Gastroesophageal sphincter (tissue), 4 donors: ENCODE results near the gene WDFY1. TPM values are rescaled to one million over a fixed set of nuclear protein-coding genes. Genes with fewer than 3 reads are reported as not detected.

Experiments
- ATAC-seq: fragments of 150-250 bp; one replicate; pipeline ENCODE4 v1.9.1; 2016; ENCODE audit warnings: mild to moderate bottlenecking, moderate library complexity
- H3K27ac ChIP-seq, 4 donors: fragments of 200-600 bp; sonication (generic) in 3 of 4; 1 replicate in 3 of 4; 2 replicates in 1 of 4; pipeline ENCODE4 v1.5.1; 2016 to 2019
- H3K27me3 ChIP-seq: fragments of 200-600 bp; sonication (generic); one replicate; pipeline ENCODE4 v1.5.1; 2019
- H3K36me3 ChIP-seq, 2 donors: fragments of 200-600 bp; sonication (generic); one replicate each; pipeline ENCODE4 v1.5.1; 2019; ENCODE audit warnings: control low read depth in 1 of 2
- H3K4me1 ChIP-seq, 3 donors: fragments of 200-600 bp; sonication (generic); 1 replicate in 2 of 3; 2 replicates in 1 of 3; pipeline ENCODE4 v1.5.1; 2016 to 2019; ENCODE audit warnings: control low read depth in 2 of 3
- H3K4me3 ChIP-seq, 2 donors: fragments of 200-600 bp; sonication (generic); one replicate each; pipeline ENCODE4 v1.5.1; 2019; ENCODE audit warnings: mild to moderate bottlenecking in 1 of 2, moderate library complexity in 1 of 2
- H3K9me3 ChIP-seq, 3 donors: fragments of 200-600 bp; sonication (generic); one replicate each; pipeline ENCODE4 v1.5.1; 2017 to 2019; ENCODE audit warnings: control low read depth in 2 of 3
- EP300 ChIP-seq: sonication (generic); formaldehyde crosslinking; IDR thresholded peaks from one replicate; pipeline ENCODE4 v1.6.1; 2017; ENCODE audit warnings: antibody characterized with exemption, mild to moderate bottlenecking
- POLR2A ChIP-seq, 2 donors: fragments of 450-650 bp; IDR thresholded peaks; one replicate each; pipeline ENCODE4 v1.6.1; 2017; ENCODE audit warnings: antibody characterized with exemption in 2 of 2, mild to moderate bottlenecking in 2 of 2, moderate library complexity in 1 of 2
- POLR2AphosphoS5 ChIP-seq: sonication (generic); formaldehyde crosslinking; IDR thresholded peaks from one replicate; pipeline ENCODE4 v1.6.1; 2017; ENCODE audit warnings: antibody characterized with exemption
- WGBS, 2 donors: methylation state at CpG; one replicate each; pipeline ENCODE4 v1.1.5; 2018; ENCODE audit warnings: low coverage in 1 of 2; 5-methylcytosine and 5-hydroxymethylcytosine counted together
- total RNA-seq, 4 donors: library from RNA; depleted of rRNA; stranded (reverse); fragments of >200 nt; gene quantifications; one replicate each; pipeline ENCODE4 v1.1.0, GENCODE V29; 2016
- TF ChIP-seq, protein P1 (sequence below), 4 experiments: fragments of 200-600 bp in 2 of 4; fragments of 450-650 bp in 2 of 4; sonication (generic) in 1 of 4; IDR thresholded peaks; one replicate each; pipeline ENCODE4 v1.5.1; 2017 to 2019; ENCODE audit warnings: antibody characterized with exemption in 4 of 4, mild to moderate bottlenecking in 2 of 4, moderate library complexity in 2 of 4

The WDFY1 gene
- total RNA-seq, 4 donors from 2014 or later = 26.3 to 49.7 (median 39.3) TPM

DNA sequence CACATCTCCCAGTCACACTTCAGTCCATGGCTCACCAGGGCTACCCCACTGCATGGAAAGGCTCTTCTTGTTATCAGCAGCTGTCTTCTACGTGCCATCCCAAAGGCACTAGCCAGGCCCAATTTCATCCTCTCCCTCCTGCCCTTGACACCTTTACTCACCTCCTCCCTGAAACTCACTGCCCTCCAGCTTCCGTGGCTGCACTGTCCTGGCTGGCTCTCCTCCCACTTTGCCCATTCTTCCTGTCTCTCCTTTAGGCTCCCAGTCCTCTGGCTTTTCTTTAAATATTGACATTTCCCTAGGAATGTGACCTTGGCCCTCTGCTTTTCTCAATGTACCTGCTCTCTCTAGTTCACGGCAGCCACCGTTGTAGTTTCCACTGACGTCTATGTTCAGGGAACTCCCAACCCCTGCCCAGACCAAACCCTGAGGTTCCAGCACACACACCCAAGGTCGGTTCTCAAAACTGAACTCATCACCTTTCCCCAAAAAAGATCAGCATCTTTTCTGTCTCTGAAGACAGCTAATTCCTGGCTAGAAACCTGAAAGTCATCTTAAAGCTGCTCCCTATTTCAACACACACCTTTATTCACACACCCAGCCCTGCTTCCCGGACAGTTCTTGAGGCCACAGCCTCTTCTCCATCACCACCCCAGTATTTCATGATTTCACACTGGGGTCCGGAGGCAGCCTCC is 36.7 kb downstream of the WDFY1 start:
- no peak overlapping the region for H3K27ac ChIP-seq
- peaks cover 0 to 36% of the 10 kb centered on the region in 2 donors for H3K36me3 ChIP-seq
- TF ChIP-seq POLR2AphosphoS5 (no peak), EP300 (no peak), POLR2A (IDR thresholded peaks at IDR 0.05) (no peak)
- TF ChIP-seq, protein P1, sequence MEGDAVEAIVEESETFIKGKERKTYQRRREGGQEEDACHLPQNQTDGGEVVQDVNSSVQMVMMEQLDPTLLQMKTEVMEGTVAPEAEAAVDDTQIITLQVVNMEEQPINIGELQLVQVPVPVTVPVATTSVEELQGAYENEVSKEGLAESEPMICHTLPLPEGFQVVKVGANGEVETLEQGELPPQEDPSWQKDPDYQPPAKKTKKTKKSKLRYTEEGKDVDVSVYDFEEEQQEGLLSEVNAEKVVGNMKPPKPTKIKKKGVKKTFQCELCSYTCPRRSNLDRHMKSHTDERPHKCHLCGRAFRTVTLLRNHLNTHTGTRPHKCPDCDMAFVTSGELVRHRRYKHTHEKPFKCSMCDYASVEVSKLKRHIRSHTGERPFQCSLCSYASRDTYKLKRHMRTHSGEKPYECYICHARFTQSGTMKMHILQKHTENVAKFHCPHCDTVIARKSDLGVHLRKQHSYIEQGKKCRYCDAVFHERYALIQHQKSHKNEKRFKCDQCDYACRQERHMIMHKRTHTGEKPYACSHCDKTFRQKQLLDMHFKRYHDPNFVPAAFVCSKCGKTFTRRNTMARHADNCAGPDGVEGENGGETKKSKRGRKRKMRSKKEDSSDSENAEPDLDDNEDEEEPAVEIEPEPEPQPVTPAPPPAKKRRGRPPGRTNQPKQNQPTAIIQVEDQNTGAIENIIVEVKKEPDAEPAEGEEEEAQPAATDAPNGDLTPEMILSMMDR (IDR thresholded peaks at IDR 0.05) = no peak
- H3K4me1 ChIP-seq = peaks cover 0 to 16% (median 0%) of the 10 kb centered on the region in 3 donors
- no peaks in the 10 kb centered on the region for H3K9me3 ChIP-seq
- H3K27me3 ChIP-seq = no peaks in the 10 kb centered on the region
- WGBS, 2 donors = 83 to 86% methylated on average over 8 of the region's 8 CpGs
- no peak overlapping the region for H3K4me3 ChIP-seq
- no peak for ATAC-seq

DNA sequence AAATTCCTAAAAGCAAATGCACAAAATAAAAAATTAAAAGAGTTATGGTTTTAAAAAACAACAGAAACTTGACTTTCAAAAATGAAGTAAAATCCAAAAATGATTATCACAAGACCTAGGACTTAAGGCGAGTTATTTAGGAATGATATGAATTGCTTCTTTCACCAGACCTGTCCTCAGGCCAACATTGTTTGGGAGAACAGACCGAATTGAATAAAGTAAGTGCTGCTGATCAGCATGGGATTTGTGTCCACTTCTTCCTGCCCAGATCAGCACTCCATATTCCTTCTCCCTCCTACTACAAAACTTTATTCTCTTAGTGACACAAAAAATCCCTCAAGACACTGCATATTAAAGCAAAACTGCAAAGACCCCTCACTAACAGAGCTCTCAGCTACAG is 39.1 kb downstream of the WDFY1 start:
- ATAC-seq = no peak
- Histone ChIP-seq H3K27ac (no peak overlapping the region), H3K4me1 (peaks cover 0 to 16% (median 0%) of the 10 kb centered on the region in 3 donors), H3K27me3 (no peaks in the 10 kb centered on the region), H3K9me3 (no peaks in the 10 kb centered on the region), H3K4me3 (no peak overlapping the region), H3K36me3 (peaks cover 0 to 47% of the 10 kb centered on the region in 2 donors)
- 55% methylated on average over 2 of the region's 2 CpGs for WGBS, 2 donors
- TF ChIP-seq, protein P1 (IDR thresholded peaks at IDR 0.05) = no peak
- TF ChIP-seq EP300 = no peak
- no peak for TF ChIP-seq POLR2A (IDR thresholded peaks at IDR 0.05)
- no peak for TF ChIP-seq POLR2AphosphoS5

DNA sequence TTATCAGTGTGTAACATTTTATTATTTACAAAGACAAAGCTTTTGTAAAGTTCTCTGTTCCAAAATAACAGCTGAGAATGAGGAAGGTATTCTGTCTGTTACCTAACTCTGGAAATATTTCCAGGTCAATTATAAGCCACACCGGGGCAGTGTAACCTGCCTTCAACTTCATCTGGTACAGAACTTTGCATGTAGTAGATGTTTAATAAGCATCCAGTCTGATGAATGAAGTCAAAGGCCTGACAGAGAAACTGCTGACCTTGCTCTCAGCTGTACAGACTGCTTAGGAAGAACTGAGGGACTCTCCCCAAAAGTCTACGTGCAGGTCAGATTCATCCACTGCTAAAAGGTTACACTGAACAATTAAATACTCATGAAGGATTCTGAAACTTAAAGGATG is 43.3 kb downstream of the WDFY1 start:
- Histone ChIP-seq H3K27ac (no peak overlapping the region), H3K4me1 (no peaks in the 10 kb centered on the region), H3K27me3 (no peaks in the 10 kb centered on the region), H3K4me3 (no peak overlapping the region), H3K36me3 (peaks cover 0 to 81% of the 10 kb centered on the region in 2 donors), H3K9me3 (no peaks in the 10 kb centered on the region)
- 57 to 80% methylated on average over 2 of the region's 2 CpGs for WGBS, 2 donors
- no peak for ATAC-seq
- TF ChIP-seq EP300 = no peak

DNA sequence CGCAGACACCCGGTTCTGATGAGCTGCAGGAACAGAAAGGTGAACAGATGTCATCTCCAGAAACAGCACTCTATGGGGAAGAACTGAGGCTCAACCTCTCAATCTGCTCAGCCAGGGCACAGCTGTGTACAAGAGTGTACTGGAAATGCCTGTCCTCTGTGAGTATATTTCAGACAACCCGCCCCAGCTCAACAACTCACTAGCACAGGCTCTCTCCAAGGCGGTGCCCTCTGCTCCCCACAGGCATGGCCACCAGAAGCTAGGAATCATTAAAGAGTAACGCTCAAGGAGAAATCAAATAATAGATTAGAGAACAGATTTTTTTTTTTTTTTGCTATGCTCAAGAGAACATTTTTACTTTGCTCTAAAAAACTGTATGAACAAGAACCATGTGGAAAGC is 43.8 kb downstream of the WDFY1 start:
- Histone ChIP-seq H3K9me3 (no peaks in the 10 kb centered on the region), H3K4me1 (no peaks in the 10 kb centered on the region), H3K27me3 (no peaks in the 10 kb centered on the region), H3K36me3 (peaks cover 0 to 83% of the 10 kb centered on the region in 2 donors), H3K27ac (no peak overlapping the region), H3K4me3 (no peak overlapping the region)
- WGBS, 2 donors = 52 to 93% methylated on average over 2 to 3 of the region's 5 CpGs
- no peak for TF ChIP-seq EP300
- TF ChIP-seq, protein P1 (IDR thresholded peaks at IDR 0.05) = no peak
- no peak for TF ChIP-seq POLR2A (IDR thresholded peaks at IDR 0.05)
- TF ChIP-seq POLR2AphosphoS5 = no peak
- ATAC-seq = no peak

DNA sequence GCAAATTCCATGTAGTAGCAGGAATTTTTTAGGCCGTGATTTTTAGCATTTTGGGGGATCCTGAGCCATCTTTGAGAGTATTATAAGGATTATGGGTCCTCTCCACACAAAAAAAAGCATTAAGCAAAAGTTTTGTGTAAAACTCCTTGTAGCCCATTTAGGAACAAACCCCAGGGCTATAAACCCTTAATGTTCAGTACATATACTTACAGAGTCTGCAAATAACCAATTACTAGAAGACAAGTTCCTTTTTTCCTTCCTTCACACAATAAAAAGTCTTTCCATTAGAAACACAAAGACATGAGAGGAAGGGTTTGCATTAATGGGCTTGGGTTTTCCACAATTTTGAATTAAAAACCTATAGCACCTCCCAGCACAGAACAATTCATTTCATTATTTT is 44.6 kb downstream of the WDFY1 start:
- Histone ChIP-seq H3K9me3 (no peaks in the 10 kb centered on the region), H3K4me1 (no peaks in the 10 kb centered on the region), H3K27me3 (no peaks in the 10 kb centered on the region), H3K27ac (no peak overlapping the region), H3K36me3 (peaks cover 0 to 84% of the 10 kb centered on the region in 2 donors), H3K4me3 (no peak overlapping the region)
- TF ChIP-seq, protein P1 (IDR thresholded peaks at IDR 0.05) = no peak
- no peak for TF ChIP-seq POLR2A (IDR thresholded peaks at IDR 0.05)
- TF ChIP-seq EP300 = no peak
- no peak for TF ChIP-seq POLR2AphosphoS5
- ATAC-seq = no peak
- 92 to 94% methylated on average over 1 of the region's 1 CpG for whole genome bisulfite sequencing, 2 donors
